Adrenal gland (tissue), 12 donors: Measurements from ENCODE around the gene LBX1. TPM values are rescaled to one million over a fixed set of nuclear protein-coding genes. Genes with fewer than 3 reads are reported as not detected.

Experiments used
- DNase-seq, 7 donors: peaks; one replicate each; pipeline ENCODE4 v3.0.0-alpha.2; 2019 to 2020
- H3K27ac ChIP-seq, 5 donors: fragments of 200-600 bp; sonication (generic) in 4 of 5; 1 replicate in 3 of 5; 2 replicates in 2 of 5; pipeline versions ENCODE4 v1.5.1 to v1.8.0; 2016 to 2020; ENCODE audit warnings: mild to moderate bottlenecking in 1 of 5
- H3K27me3 ChIP-seq: fragments of 200-600 bp; 2 replicates; pipeline ENCODE4 v1.8.0; 2021
- H3K36me3 ChIP-seq, 2 donors: fragments of 200-600 bp; replicated peaks in 1 of 2; 1 replicate in 1 of 2; 2 replicates in 1 of 2; pipeline versions ENCODE4 v1.5.1 to v1.8.0; 2018 to 2022
- H3K4me1 ChIP-seq, 2 donors: fragments of 200-600 bp; replicated peaks in 1 of 2; 1 replicate in 1 of 2; 2 replicates in 1 of 2; pipeline versions ENCODE4 v1.5.1 to v1.8.0; 2018 to 2021
- H3K4me3 ChIP-seq, 4 donors: fragments of 200-600 bp; sonication (generic) in 3 of 4; one replicate each; pipeline ENCODE4 v1.5.1; 2016 to 2018
- H3K9me3 ChIP-seq, 3 donors: fragments of 200-600 bp; sonication (generic) in 1 of 3; replicated peaks in 1 of 3; 1 replicate in 2 of 3; 2 replicates in 1 of 3; pipeline versions ENCODE4 v1.5.1 to v1.8.0; 2016 to 2021
- CTCF ChIP-seq, 6 experiments: fragments of 450-650 bp in 4 of 6; fragments of 200-600 bp in 2 of 6; sonication (generic) in 1 of 6; IDR thresholded peaks; 1 replicate in 5 of 6; 2 replicates in 1 of 6; pipeline versions ENCODE4 v1.5.1 to v1.8.0; 2016 to 2021; ENCODE audit warnings: antibody characterized with exemption in 6 of 6, mild to moderate bottlenecking in 2 of 6, moderate library complexity in 1 of 6
- POLR2A ChIP-seq, 2 donors: fragments of 450-650 bp; IDR thresholded peaks; one replicate each; pipeline ENCODE4 v1.6.1; 2017; ENCODE audit warnings: antibody characterized with exemption in 2 of 2, mild to moderate bottlenecking in 2 of 2, moderate library complexity in 1 of 2
- WGBS, 4 donors: extraction: QIAGEN DNeasy Blood & Tissue Kit in 2 of 4; methylation state at CpG; one replicate each; pipeline versions ENCODE4 v1.1.5 to v1.1.7; 2013 to 2017; 5-methylcytosine and 5-hydroxymethylcytosine counted together
- intact Hi-C, 2 donors: fragments of 100-400 bp; cut with DNase I; formaldehyde crosslinking; loops; one replicate each; pipeline versions ENCODE4 v1.14.1 to v1.15.0; 2022 to 2023
- polyA plus RNA-seq, 3 donors: library from polyadenylated mRNA; stranded (reverse); fragments of 200-250 nt in 2 of 3; fragments of 350-450 nt in 1 of 3; fragmentation: Illumina TruSeq in 1 of 3; extraction: RNeasy Lipid Tissue Mini Kit (QIAGEN cat#74804) in 1 of 3; gene quantifications; one replicate each; pipeline ENCODE4 v1.2.3, GENCODE V29; 2013 to 2014
- total RNA-seq, 9 donors: library from RNA; depleted of rRNA in 4 of 9; stranded (reverse); fragments of >200 nt in 4 of 9; fragments of 120-200 nt in 1 of 9; fragmentation: NEBNext Ultra II Directional in 1 of 9; extraction: Animal tissue kit (Norgen Biotek cat#: 25700) in 1 of 9; gene quantifications; one replicate each; pipeline versions ENCODE4 v1.1.0 to v1.2.4, GENCODE V29; 2013 to 2023
- donor health status: healthy with polysubstance abuse.
- donor health status: Bipolar disorder and iron deficiency.
- donor health status: DM: yes; HTN: yes; CAD: no.
- donor health status: DM: no; HTN: no; CAD: no.
- donor health status: DM: no; HTN: no; CAD: no.
- donor health status: DM: yes; HTN: yes; CAD: no.

LBX1 gene
- total and polyA plus RNA-seq, 12 donors, result 0.14 TPM; not detected in 11

DNA sequence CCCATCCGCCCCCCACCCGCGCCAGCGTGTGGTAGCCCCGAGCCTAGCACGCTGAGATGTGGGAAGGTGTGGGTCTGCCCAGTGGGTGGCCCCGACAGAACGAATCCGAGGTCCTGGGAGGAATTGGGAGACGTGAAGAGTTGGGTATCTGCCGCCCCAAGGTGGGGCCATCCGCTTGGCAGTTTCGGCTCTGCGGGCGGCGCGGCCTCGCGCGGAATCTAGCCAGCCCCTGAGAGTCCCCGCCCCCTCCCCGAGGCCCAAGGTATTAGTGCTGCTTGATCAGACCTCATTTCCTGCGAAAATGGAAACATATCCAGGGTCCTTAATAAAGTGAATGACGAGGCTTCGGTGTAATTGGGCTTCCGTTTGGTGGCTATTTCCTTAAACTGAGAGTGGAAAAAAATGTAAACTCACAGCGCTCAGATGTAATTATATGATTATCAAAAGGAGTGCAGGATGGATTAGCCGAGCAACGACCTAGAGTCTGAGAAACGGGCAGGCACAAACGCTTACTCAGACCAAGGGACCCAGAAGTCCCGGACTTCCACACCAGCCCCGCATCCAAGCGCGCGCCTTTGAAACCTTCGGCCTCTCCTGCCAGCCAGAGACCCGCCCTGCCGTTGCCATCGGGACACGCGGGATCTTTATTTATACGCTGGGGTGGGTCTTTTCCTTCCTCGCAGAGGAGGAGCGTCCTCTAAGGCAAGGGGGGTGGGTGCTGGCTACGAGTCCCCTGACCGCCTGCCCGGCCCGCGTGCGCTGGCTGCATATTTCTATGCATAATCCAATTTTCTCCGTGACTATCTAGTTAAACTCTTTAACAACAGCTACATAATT is 12.8 kb downstream of the LBX1 start:
- Histone ChIP-seq H3K9me3 (no peaks in the 10 kb centered on the region), H3K27me3 (peaks cover 86% of the 10 kb centered on the region), H3K27ac (no peak overlapping the region), H3K4me3 (no peak overlapping the region), H3K36me3 (no peaks in the 10 kb centered on the region), H3K4me1 (peaks cover 7 to 27% of the 10 kb centered on the region in 2 donors)
- intact Hi-C loops, result loop anchor here (5.0 to 10.0 kb wide), 4 partner anchors 71 to 351 kb away; no protein-coding TSS in a partner anchor
- no peak for TF ChIP-seq CTCF (IDR thresholded peaks at IDR 0.05)
- DNase-seq, result no peak
- 8 to 10% (median 9%) methylated on average over 30 to 52 of the region's 52 CpGs for whole genome bisulfite sequencing, 4 donors

GRCh38 chr10:101215397-101216206 is 13.7 kb downstream of the LBX1 start:
- Histone ChIP-seq H3K36me3 (no peaks in the 10 kb centered on the region), H3K4me1 (peaks cover 7 to 27% of the 10 kb centered on the region in 2 donors), H3K27me3 (peaks cover 78% of the 10 kb centered on the region), H3K9me3 (no peaks in the 10 kb centered on the region), H3K27ac (no peak overlapping the region), H3K4me3 (no peak overlapping the region)
- DNase-seq, result no peak
- intact Hi-C loops, result loop anchor here (5.0 to 10.0 kb wide), 4 partner anchors 72 to 352 kb away; no protein-coding TSS in a partner anchor
- 14 to 17% (median 16%) methylated on average over 13 to 40 of the region's 40 CpGs for WGBS, 4 donors
- TF ChIP-seq CTCF (IDR thresholded peaks at IDR 0.05) (no peak), POLR2A (IDR thresholded peaks at IDR 0.05) (no peak)

DNA sequence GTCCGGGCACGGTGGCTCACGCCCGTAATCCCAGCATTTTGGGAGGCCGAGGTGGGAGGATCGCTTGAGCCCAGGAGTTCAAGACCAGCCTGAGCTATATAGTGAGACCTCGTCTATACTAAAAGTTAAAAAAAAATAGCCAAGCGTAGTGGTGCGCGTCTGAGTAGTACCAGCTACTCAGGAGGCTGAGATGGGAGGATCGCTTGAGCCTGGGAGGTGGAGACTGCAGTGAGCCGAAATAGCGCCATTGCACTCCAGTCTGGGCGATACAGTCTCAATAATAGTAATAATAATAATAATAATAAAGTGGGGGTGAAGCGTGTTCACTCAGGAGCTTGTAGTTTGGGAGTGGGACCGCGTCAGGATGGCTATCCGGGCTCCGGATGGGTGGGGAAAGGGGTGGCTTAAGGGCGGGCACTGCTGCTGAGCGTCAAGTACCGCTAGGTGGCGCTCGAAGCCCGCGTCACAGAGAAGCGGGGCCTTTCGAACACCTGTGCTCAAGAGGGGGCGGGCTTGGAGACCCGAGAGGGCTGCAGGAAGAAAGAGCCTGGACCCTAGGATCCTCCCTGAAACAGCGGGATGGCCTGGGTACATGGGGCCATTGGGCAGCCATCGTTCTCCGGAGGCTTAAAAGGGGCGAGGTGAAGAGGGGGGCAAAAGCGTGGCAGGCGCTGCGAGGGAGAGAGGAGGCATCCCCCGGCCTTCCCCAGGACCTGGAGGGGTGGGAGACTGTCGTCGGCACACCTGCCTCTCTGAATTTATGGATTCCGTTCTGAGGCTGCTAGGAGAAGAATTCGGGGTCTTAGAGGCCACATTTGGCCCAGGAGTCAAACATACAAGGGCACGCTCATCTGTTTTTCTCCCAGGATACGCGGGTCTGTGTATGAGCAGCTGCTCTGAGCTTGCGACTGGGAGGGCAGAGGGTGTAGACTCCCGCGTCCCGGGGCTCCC is 14.5 kb downstream of the LBX1 start:
- intact Hi-C loops, result loop anchor here (5.0 to 10.0 kb wide), 5 partner anchors 73 to 563 kb away; partner anchors contain the start of gene FGF8 (in 1 of the 2)
- peaks cover 70% of the 10 kb centered on the region for H3K27me3 ChIP-seq
- no peaks in the 10 kb centered on the region for H3K36me3 ChIP-seq
- no peak for TF ChIP-seq POLR2A (IDR thresholded peaks at IDR 0.05)
- peak; percentile 54 to 84 (median 72) for TF ChIP-seq CTCF (IDR thresholded peaks at IDR 0.05)
- H3K27ac ChIP-seq, result no peak overlapping the region
- WGBS, 4 donors, result 12 to 15% (median 14%) methylated on average over 45 to 49 of the region's 49 CpGs
- H3K9me3 ChIP-seq, result no peaks in the 10 kb centered on the region
- peaks cover 7 to 27% of the 10 kb centered on the region in 2 donors for H3K4me1 ChIP-seq
- H3K4me3 ChIP-seq, result no peak overlapping the region
- DNase-seq, result peak; percentile 31 to 72 (median 62)
